Right lobe of liver (tissue), 6 donors: ENCODE data around the gene ARSD. TPM values are rescaled to one million over a fixed set of nuclear protein-coding genes. Genes with fewer than 3 reads are reported as not detected.

ENCODE experiments used
- ATAC-seq, 4 donors: fragments of 200-7000 bp; cut with Tn5 transposase; one replicate each; pipeline ENCODE4 v1.9.1; 2020; ENCODE audit warnings: mild to moderate bottlenecking in 4 of 4, moderate library complexity in 4 of 4
- DNase-seq, 3 donors: peaks; one replicate each; pipeline ENCODE4 v3.0.0-alpha.2; 2020
- H3K27ac ChIP-seq, 3 donors: fragments of 200-600 bp; one replicate each; pipeline ENCODE4 v1.8.0; 2022
- H3K27me3 ChIP-seq, 2 donors: fragments of 200-600 bp; one replicate each; pipeline ENCODE4 v1.8.0; 2022
- H3K36me3 ChIP-seq, 4 donors: fragments of 200-600 bp; sonication (generic) in 1 of 4; one replicate each; pipeline versions ENCODE4 v1.5.1 to v1.8.0; 2017 to 2022; ENCODE audit warnings: control low read depth in 1 of 4
- H3K4me1 ChIP-seq, 4 donors: fragments of 200-600 bp; sonication (generic) in 1 of 4; one replicate each; pipeline versions ENCODE4 v1.5.1 to v1.8.0; 2017 to 2022; ENCODE audit warnings: control low read depth in 1 of 4
- H3K4me3 ChIP-seq, 3 donors: fragments of 200-600 bp; one replicate each; pipeline ENCODE4 v1.8.0; 2022
- H3K9me3 ChIP-seq, 4 donors: fragments of 200-600 bp; sonication (generic) in 1 of 4; one replicate each; pipeline versions ENCODE4 v1.5.1 to v1.8.0; 2017 to 2022; ENCODE audit warnings: control low read depth in 1 of 4
- CTCF ChIP-seq, 4 donors: fragments of 200-600 bp in 3 of 4; fragments of 450-650 bp in 1 of 4; IDR thresholded peaks; one replicate each; pipeline versions ENCODE4 v1.5.1 to v1.8.0; 2016 to 2022; ENCODE audit warnings: antibody characterized with exemption in 4 of 4, mild to moderate bottlenecking in 2 of 4
- POLR2A ChIP-seq: fragments of 450-650 bp; IDR thresholded peaks from one replicate; pipeline ENCODE4 v1.6.1; 2017; ENCODE audit warnings: antibody characterized with exemption, mild to moderate bottlenecking
- whole genome bisulfite sequencing: methylation state at CpG from one replicate; pipeline ENCODE4 v1.1.6; 2018; ENCODE audit warnings: low coverage, low lambda C conversion rate; ENCODE audit not compliant: insufficient coverage; ENCODE audit errors: missing lambda C conversion rate; 5-methylcytosine and 5-hydroxymethylcytosine counted together
- intact Hi-C, 2 donors: fragments of 100-400 bp; cut with DNase I; formaldehyde crosslinking; loops; one replicate each; pipeline versions ENCODE4 v1.11.2 to v1.14.1; 2022
- total RNA-seq, 6 experiments: library from RNA; depleted of rRNA in 2 of 6; stranded (reverse); fragments of >200 nt in 2 of 6; fragmentation: NEBNext Ultra II Directional in 3 of 6; extraction: Animal tissue kit (Norgen Biotek cat#: 25700) in 3 of 6; gene quantifications; one replicate each; pipeline versions ENCODE4 v1.1.0 to v1.2.4, GENCODE V29; 2016 to 2023
- donor health status: DM: no; HTN: yes; CAD: no.
- donor health status: DM: no; HTN: no; CAD: no.
- donor health status: DM: no; HTN: no; CAD: no.
- donor health status: DM: no; HTN: yes; CAD: no.
- donor health status: DM: no; HTN: yes; CAD: no.

Gene ARSD
- total RNA-seq, 6 experiments from 2014 or later, result 26.2 to 76.0 (median 34.2) TPM

GRCh38 chrX:2933125-2933900 lies 4.2 kb upstream of the ARSD start:
- Histone ChIP-seq H3K4me3 (no peak overlapping the region), H3K9me3 (no peaks in the 10 kb centered on the region), H3K36me3 (peaks cover 0 to 7% (median 0%) of the 10 kb centered on the region in 4 donors), H3K27me3 (no peaks in the 10 kb centered on the region), H3K4me1 (peaks cover 0 to 5% (median 1%) of the 10 kb centered on the region in 4 donors), H3K27ac (no peak overlapping the region)
- WGBS, result 76% methylated on average over 18 of the region's 19 CpGs
- no peak for DNase-seq
- ATAC-seq, result no peak
- TF ChIP-seq POLR2A, result no peak
- TF ChIP-seq CTCF (IDR thresholded peaks at IDR 0.05), result no peak
- intact Hi-C loops, result no loop called here

GRCh38 chrX:2931612-2932011 lies 2.5 kb upstream of the ARSD start:
- H3K9me3 ChIP-seq, result no peaks in the 10 kb centered on the region
- WGBS, result 92% methylated on average over 4 of the region's 4 CpGs
- ATAC-seq (no peak), DNase-seq (no peak)
- peaks cover 0 to 11% (median 1%) of the 10 kb centered on the region in 4 donors for H3K4me1 ChIP-seq
- no peaks in the 10 kb centered on the region for H3K27me3 ChIP-seq
- H3K36me3 ChIP-seq, result peaks cover 0 to 6% (median 0%) of the 10 kb centered on the region in 4 donors
- no peak overlapping the region for H3K27ac ChIP-seq
- H3K4me3 ChIP-seq, result no peak overlapping the region
- intact Hi-C loops, result no loop called here
- TF ChIP-seq POLR2A (no peak), CTCF (IDR thresholded peaks at IDR 0.05) (no peak)

GRCh38 chrX:2931155-2931554 lies 2.0 kb upstream of the ARSD start:
- DNase-seq (no peak), ATAC-seq (no peak)
- Histone ChIP-seq H3K27me3 (no peaks in the 10 kb centered on the region), H3K4me1 (peaks cover 0 to 11% (median 1%) of the 10 kb centered on the region in 4 donors), H3K9me3 (no peaks in the 10 kb centered on the region), H3K36me3 (peaks cover 0 to 1% (median 0%) of the 10 kb centered on the region in 4 donors), H3K4me3 (no peak overlapping the region), H3K27ac (no peak overlapping the region)
- intact Hi-C loops, result no loop called here
- WGBS, result 87% methylated on average over 2 of the region's 2 CpGs
- TF ChIP-seq CTCF (IDR thresholded peaks at IDR 0.05), result no peak
- no peak for TF ChIP-seq POLR2A

- H3K4me3 ChIP-seq, result peak overlapping the region; percentile 68 to 90 (median 75)
- peak; percentile 25 to 55 (median 48) for ATAC-seq
Measured at GRCh38 chrX:2928191-2928582, 952 bp downstream of the ARSD start.

More at GRCh38 chrX:2928191-2928582, 952 bp downstream of the ARSD start:
- Histone ChIP-seq H3K4me1 (peaks cover 0 to 11% (median 1%) of the 10 kb centered on the region in 4 donors), H3K9me3 (no peaks in the 10 kb centered on the region), H3K27ac (peak overlapping the region; percentile 70 to 98 (median 82)), H3K36me3 (no peaks in the 10 kb centered on the region), H3K27me3 (no peaks in the 10 kb centered on the region)
- WGBS, result 2% methylated on average over 20 of the region's 27 CpGs
- intact Hi-C loops, result no loop called here
- TF ChIP-seq CTCF (IDR thresholded peaks at IDR 0.05), result no peak
- no peak for TF ChIP-seq POLR2A
- peak; percentile 66 to 84 (median 77) for DNase-seq
